Kidney capillary endothelial cell (primary cell): Measurements from ENCODE around the gene CCDC116.
"Not testable (repeated sequence)": the region's sequence is repeated elsewhere in the genome, so short reads cannot be mapped to it uniquely, and the experiment has no call there.

Source experiments
- DNase-seq: peaks from one replicate; pipeline ENCODE4 v3.0.0-alpha.2; 2018; ENCODE audit warnings: low spot score

Gene CCDC116, protein sequence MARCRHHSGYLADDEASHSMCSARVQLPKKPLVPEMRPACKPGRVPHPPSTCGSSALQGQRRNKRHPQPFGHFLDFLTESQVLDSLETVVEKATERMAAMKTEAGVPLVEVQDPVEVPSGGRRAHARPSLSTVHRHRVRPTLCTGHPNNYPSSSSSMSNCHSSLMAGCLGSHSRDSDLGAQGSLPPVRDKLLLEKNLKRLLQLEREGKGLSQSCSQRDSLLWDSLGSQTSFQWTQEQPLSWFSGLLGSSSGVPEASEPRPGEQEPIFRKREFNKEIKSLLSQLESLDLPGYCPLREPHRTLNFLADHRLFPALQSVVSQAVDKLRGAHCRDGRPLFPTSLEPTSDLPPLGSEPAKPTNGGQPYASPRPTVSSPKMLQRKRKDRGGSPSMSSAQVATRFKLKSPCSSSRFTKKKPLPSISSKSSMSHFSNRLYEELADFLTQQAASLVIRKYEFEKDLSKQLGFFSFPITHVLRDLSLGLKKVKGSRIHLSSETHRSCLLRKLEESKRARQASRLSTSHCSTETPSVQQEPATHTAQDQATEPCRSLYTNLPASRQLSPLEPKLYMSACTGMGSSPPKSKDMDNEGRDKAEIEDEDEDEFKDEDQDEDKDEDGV

DNA sequence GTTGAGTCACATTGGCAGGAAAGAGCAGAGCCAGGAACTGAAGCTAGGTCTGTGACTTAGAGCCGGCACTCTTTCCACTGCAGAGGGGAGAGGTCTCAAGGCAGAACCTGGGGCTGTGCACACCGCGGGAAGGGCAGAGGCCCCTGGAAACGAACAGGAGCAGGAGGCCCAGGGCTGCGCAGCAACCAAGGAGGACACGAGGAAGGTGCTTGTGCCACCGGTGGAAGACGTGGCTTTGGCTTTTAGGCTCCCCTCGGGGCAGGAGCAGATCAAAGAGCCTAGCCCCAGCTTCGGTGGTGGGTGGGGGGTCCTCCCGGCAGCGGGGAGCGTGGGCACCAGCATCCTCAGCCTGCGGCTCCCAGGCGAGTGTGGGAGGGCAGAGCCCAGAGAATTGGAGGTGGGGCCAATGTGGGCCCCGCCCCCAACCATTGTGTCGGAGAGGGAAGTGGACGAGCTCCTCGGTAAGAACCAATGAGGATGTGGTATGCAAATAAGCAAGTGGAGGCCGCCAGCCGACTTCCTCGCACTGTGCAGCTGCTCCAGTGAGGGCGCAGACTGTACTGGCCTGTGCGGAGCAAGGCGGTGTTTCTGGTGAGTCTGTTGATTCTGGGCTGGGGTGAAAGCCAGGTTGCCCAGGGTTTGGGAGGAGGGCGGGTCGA is at the start of gene CCDC116:
CCDC116 (plus strand) TSS at position 524 of the 659 bp plus-strand sequence. CDS start 422 bp downstream, outside the sequence.
- no peak for DNase-seq

DNA sequence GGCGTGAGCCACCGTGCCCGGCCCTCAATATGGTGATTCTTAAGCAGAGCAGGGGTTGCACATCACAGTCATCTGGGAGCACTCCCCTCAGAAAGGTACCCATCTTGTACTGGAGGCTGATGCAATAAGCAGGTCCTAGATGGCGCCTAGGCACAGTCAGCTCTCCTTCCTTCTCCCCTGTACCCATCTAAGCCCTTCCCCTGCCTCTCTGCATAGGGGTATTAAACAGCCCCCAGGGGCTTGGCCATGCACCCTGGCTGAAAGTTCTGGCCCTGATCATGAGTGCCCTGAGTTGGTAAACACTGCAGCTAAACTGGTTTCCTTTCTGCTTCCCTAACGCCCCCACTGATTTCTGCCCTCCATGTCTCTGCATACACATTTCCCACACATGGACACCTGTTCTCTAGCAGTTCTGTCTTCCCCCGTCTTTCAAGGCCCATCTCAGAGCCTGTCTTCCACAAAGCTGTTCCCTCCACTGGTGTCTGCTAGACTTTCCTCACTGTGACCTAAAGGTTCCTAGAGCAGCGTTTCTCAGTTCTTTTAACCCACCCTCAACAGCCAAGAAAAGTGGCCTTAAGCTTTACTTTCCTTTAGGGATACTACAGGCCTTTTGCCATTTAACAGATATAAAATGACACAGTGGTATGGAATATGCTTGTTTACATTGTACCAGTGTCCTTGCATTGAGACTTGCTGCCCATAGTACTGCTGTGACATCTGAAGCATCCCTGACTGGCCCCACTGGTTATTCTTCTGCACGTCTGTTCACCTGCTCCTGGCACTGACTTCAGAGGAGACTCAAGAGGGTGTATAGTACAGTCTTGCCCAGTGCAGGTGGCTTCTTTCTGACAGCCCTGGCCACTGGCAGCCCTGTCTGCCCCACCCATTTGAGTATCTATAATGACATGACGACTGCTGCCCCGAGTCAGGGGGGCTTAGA is 49.5 kb upstream of the CCDC116 start:
- no peak for DNase-seq

GRCh38 chr22:21585389-21585788 is 47.2 kb upstream of the CCDC116 start:
- no peak for DNase-seq

- DNase-seq = no peak
These were observed 44.6 kb upstream of the CCDC116 start for GRCh38 chr22:21587803-21588611.

GRCh38 chr22:21589396-21589795 is 43.2 kb upstream of the CCDC116 start:
- DNase-seq = no peak

DNA sequence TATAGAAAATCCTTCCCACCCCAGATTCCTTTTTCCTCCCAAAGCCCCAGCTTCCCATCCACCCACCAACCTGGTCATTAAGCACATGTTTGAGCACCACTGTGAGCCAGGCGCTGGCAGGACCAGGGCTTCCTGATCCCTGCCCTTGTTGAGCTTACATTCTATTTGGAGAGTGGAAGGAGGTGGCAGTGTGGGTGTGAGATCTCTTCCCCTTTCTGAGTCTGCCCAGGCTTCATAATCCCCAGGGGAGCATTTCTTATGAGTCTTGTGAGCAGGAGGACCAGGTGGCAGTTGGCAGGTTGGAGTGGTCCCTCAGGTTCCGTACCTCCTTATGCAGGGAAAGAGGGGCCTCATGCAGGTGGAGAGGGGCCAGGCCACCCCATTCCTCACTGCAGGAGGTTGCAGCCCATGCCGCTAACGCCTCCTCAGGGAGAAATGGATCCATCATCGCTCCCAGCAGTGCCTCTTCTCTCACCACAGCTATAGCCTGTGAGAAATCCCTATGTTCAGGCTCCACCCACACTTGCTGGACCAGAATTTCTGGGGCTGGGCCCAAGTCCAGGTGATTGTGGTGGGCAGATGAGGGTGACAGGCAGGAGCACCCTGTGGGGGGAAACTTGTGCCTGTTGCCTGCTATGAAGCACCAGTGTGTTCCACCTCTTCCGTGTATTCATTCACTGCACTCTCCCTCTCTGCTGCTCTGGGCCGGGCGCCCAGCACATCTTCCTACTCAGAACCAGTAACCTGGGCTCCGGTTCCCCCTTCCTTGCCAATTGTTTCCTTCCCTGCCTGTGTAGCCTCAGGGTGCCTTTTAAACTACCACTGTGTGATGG is 41.5 kb upstream of the CCDC116 start:
- no peak for DNase-seq

DNA sequence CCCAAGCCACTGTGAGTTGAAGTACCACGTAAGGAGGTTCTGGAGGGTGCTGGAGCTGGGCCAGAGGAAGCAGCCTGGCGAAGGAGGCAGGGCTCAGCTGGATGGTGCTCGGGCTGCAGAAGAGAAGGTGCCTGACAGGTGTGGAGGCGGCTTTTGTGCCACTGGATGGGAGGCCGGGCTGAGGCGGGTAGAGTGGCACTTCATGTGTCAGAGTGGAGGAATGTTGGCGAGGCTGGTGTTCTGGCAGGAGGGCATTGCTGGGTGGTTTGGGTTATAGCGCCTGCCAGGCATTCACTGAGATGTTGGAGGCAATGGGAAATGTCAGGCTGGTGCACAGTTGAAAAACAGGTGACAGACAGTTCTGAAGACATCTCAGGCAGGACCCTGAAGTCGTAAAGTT is 40.9 kb upstream of the CCDC116 start:
- DNase-seq = no peak

GRCh38 chr22:21592422-21592821 is 40.1 kb upstream of the CCDC116 start:
- DNase-seq = no peak

GRCh38 chr22:21593406-21594232 is 38.9 kb upstream of the CCDC116 start:
- no peak for DNase-seq

DNA sequence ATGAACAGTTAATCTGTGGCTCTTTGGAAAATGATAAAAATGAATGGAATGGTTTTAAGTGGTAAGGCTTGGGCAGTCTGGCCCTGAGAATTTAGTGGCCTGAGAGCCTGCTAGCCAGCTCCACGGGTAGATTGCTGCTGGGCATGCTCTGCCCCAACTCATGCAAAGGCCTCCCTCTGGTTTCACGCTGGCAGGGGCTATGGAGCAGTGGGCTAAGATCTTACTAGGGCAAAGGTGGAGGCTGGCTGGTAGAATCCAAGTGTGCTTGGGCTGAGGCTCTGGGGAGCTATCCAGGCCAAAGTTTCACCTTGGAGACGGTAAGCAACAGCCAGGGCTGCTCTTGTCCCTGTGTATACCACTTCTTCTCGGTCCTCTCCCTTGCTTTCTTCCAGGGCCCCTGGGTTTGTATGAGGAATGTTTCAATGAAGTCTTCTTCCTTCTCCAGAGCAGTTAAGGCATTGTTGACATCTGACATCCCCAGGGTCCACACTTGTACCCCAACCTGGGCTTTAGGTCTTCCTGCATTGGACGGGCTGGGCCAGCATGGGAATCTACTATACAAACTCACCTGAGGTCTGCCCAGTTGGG is 37.6 kb upstream of the CCDC116 start:
- DNase-seq = no peak

GRCh38 chr22:21596356-21597135 is 36.0 kb upstream of the CCDC116 start:
- not testable (repeated sequence) for DNase-seq

- DNase-seq = no peak
These were observed 34.3 kb upstream of the CCDC116 start for GRCh38 chr22:21598302-21598701.

DNA sequence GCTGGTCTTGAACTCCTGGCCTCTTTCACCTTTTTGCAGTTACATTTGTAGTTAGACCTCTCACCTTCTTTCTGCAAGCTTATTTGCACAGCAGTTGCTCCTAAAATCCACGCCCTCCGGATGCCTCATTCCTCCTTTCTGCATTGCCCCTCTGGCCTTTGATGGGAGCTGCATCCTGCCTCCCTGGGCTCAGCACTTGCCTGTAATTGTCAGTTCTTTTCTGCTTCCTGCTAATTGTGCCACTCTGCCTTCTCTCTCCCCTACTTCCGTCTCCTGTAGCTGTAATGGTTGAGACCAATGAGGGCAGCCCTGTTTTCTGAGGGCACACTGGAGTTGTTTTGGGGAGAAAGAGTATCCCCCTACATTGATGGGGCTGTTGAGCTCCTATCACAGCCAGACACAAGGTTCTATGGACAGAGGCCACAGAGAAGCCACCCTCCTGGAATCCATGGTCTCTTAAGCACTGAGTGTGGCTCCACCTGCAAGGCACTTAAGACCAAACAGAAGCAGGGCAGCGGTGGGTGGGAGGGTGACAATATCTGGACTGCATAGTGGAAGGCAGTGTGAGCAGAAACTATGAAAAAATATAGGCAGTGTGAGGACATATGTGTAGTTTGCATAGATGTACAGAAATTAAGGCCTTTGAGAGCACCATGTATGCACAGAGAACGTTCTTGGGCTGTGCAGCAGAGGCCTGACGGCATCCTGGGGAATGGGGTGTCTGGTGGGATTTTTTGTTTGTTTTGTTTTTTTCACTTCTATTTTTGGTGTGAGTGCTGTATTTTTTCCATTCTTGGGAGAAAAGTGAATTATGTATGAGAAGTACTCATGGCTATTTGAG is 33.3 kb upstream of the CCDC116 start:
- DNase-seq = no peak

- DNase-seq = no peak
These were observed 30.0 kb upstream of the CCDC116 start for GRCh38 chr22:21602579-21602978.

- DNase-seq = no peak
These were observed 28.6 kb upstream of the CCDC116 start for GRCh38 chr22:21603973-21604372.

DNA sequence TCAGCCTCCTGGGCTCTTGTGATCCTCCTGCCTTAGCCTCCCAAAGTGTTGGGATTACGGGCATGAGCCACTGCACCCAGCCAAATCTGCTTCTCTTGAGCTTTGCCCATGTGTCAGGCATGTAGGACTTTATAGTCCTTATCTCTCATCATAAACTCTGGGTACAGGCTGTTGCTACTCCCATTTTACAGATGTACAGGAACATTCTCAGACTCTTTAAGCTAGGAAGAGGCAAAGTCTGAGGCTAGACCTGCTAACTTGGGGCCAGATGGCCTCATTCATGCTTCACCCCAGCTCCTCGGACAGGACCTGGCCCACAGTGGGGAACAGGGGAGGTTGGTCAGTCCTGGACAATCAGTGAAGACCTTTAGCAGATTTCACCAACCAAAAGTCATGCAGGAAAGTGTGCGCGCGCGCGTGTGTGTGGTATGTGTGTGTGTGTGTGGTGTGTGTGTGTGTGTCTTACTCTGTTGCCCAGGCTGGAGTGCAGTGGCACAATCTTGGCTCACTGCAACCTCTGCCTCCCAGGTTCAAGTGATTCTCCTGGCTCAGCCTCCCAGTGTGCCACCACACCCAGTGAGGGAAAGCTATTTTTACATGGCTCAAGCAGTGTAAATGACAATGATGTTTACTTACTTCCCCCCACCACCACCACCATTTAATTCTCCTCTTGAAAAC is 26.5 kb upstream of the CCDC116 start:
- DNase-seq = no peak

GRCh38 chr22:21606775-21607174 is 25.8 kb upstream of the CCDC116 start:
- DNase-seq = no peak
